GM19025 (cell line): ENCODE data around the gene SHLD1.

Source experiments
- ATAC-seq: cut with Tn5 transposase; IDR thresholded peaks from one replicate; pipeline ENCODE4 v1.9.1; 2021; ENCODE audit warnings: mild to moderate bottlenecking, low read depth, moderate library complexity; ENCODE audit not compliant: unreplicated experiment

SHLD1 gene

DNA sequence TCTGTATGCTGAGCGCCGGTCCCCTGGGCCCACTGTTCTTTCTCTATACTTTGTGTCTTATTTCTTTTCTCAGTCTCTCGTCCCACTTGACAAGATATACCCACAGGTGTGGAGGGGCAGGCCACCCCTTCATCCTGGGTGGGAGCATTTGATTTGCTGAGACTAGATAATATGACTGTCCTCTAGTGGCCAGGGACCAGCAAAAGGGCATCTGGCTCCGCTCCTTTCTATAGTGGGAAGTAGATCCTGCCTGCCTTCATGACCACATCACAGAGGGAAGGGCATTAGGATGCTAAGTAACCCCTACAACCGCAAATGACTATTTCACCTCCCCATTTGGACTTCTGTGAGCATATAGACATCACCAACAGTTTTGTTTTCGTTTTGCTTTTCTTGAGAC lies 135.7 kb downstream of the SHLD1 start:
- ATAC-seq: no peak

DNA sequence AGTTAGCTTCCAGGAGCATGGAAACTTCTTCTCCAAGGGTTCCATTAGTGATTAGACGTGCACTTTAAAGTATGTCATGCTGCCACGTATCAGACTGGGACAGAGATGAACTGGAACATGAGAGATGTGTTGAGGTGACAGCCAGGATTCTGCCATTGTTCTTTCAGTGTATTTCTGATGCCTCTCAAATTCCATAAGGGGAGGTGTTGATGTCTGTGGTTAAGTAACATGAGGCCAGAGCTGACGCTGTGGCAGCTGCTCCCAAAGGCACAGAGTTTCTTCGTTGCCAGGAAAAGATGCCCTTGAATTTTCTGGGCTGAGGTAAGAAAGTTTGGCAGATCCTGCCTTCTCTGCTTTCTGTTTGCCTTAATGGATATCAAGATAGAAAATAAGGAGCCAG lies 136.6 kb downstream of the SHLD1 start:
- no peak for ATAC-seq

DNA sequence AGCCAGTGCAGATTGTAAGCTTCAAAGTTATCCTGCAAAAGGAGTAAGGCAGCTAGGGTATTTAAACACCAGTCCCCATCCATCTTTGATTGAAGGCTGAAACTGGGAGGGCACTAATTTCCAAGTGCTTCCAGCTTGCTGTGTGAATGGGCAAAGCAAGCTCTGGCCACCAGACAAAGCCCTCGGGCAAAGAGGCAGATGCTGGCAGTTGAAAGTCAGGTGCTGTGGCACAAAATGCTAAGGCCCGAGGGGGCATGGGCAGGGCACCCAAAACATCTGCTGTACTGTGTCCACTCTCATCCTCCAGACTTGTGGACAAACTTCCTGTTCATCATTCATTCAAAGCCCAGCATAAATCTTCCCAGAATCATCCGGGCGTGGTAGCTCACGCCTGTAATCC lies 137.2 kb downstream of the SHLD1 start:
- no peak for ATAC-seq

DNA sequence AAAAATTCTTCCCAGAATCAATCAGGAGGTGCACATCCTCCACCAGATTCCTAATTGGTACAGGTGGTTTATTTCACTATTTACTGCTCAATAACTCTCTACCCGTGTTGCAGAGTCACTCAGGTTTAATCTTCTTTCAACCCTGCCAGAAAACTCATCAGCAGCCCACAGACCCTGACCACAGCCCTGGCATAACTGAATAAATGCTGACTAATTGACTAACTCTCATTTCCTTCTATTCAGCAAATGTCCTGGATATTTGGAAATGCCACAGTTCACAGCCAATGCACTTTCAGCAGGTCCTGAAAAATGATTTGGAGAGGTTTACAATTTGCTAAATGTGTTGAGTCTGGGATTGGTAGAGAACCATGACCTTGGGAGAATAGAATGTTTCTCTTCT lies 137.8 kb downstream of the SHLD1 start:
- no peak for ATAC-seq

DNA sequence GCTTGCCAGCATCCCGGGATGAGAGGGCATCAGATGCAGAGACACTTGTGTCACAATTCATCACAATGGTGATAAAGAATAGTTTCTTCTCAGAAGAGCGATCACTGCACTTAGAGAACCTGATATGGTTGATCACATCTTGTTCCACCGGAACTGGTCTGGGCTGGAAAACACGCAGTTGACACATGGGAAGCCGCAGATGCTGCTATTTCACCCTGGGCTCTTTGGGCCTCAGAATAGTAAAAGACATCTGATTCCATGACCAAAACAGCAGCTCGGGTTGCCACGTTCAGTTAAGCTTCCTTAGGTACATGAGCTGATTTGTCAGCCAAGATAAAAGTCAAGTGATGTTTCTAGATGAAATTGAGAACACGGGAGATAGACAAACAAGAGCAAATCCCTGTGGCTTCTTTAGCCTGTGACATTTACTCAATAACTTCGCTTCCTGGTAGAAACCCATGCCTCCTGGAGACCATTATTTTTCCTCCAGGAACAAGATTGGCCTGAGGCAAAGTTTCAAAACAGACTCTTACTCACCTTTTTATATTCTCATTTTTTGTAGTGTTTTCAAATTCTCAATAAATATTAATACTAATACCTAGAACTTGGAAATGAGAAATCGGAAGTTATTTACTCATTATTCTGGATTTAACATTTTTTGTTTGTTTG lies 140.7 kb downstream of the SHLD1 start:
- ATAC-seq: no peak

DNA sequence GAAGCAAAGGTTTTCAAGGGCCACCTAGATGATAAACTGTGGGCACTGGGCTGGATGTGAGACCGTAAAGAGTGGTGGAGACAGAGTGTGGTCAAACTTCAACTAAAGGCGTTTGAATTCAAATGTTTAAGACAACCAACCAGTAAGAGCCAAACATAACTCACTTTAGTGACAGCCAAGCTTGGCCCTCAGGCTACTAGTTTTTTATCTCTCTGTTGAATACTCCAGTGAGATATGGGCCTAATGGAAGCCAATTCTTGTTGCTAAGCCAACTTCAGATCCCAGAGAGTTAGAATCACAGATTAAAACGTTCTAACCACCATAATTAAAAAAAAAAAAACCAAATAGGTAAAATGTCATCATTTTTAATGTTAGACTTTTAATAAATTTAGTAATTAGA lies 142.9 kb downstream of the SHLD1 start:
- no peak for ATAC-seq

DNA sequence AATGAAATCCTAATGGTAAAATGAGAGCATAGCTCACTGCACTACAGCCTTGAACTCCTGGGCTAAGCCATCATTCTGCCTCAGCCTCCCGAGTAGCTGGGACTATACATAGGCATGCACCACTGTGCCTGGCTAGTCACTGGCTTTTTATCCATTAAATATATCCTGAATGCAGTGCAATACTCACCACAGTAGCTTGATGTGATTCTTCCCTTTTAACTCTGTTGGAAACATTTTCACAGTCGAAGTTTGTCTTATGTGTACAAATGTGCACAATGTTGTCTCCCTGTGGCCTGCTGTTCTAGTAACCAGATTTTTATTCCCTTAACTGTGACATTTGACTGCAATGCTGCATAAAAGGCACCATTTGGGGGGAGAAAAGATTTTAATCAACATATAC lies 143.4 kb downstream of the SHLD1 start:
- ATAC-seq: no peak

DNA sequence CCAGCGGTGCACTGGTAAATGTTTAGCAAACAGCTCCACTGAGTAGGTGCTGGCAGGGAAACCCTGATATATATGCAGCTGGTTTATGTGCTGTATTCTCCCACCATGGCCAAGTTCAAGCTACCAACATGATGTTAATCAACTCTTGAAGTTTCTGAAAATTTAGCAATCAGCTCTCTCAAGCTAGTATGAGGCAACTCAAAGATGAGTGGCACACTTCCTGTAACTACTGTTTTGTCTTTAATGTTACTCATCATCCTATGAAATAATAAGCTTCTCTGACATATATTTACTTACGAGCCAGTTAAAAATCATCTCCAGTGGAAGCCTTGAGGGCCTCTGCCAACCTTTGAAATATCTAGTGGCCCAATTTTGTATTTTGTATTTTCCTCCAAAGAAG lies 145.4 kb downstream of the SHLD1 start:
- no peak for ATAC-seq

DNA sequence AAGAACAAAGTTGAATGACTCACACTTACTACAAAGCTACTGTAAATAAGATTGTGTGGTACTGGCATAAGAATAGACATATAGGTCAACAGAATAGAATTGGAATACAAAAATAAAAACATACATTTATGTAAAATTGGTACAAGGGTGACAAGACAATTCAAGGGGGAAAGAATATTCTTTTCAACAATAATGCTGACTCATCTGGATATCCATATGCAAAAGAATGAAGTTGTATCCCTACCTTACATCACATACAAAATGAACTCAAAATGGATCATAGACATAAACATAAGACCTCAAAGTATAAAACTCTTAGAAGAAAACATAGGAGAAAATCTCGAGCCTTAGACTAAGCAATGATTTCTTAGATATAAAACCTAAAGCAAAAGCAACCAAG lies 149.2 kb downstream of the SHLD1 start:
- no peak for ATAC-seq

DNA sequence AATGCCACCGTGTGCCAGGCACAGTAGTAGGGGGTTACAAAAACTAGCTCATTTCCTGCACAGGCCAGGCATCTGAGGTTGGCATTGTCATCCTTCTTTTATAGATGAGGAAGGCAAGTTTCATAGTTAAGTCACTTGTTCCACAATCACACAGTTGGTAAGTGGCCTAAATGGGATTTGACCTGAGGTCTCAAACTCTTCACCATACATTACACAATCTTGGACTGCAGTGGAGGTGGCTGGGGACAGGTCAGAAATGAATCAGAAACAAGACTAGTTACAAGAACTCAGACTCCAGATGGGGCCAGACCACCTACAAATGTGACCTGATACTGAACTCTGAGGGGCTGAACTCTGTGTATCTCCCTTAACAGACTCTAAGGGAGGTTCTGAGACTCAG lies 150.7 kb downstream of the SHLD1 start:
- no peak for ATAC-seq

DNA sequence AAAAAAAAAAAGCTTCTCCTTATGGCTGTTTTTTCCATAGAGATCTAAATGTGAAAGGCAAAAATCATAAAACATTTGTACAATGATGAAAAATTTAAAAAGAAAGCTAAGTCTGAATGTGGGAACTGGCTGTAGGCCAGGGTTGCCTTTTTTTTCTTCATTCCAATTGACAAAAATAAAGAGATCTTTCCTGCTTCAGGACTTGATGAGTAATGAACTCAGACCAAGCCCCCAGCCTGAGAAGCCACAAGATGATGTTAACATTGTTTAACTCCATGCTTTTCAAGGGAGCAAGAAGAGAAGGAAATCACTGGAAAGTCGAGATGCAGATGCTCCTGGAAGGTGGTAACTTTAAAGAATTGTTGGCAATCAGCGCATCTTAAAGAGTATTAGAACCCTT lies 158.8 kb downstream of the SHLD1 start:
- no peak for ATAC-seq

DNA sequence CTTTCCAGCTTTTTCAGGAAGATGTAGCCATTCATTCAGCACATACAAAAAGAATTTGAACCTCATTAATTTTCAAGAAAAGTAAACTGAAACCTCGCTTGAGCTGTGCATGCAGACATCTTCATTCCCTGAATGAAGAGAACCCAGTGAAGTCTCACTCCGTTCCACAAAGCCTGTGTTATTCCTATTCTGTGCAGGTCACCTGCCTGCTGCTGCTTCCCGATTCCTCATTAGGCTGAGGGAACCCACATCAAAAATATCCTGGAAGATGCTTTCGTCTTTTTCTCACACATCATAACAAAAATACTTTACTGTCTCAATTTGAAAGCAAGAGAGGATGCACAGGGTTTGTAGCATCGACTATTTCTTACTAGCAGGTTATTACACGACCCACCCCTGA lies 160.0 kb downstream of the SHLD1 start:
- no peak for ATAC-seq

DNA sequence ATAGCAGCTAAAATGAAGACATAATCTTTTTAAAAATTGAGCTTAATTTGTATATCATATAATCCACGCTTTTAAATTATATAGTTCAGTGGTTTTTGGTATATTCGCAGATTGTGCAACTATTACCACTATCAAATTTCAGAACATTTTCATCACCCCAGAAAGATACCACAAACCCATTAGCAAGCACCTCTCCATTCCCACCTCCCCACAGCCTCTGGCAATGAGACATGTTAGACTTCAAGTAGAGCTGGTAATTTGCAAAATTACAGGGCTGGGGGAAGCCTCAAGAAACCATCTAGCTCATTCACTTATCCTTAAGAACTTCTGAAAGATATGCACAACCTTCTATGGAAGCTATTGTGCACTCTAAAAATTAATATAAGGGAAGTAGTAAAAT lies 163.0 kb downstream of the SHLD1 start:
- ATAC-seq: no peak
